NCI-H1417 (cell line): ENCODE data around the gene RAB11FIP4.
A peak's percentile ranks its signal among the peaks of the same experiment; 100 is the strongest.
"Not testable (repeated sequence)": the region's sequence is repeated elsewhere in the genome, so short reads cannot be mapped to it uniquely, and the experiment has no call there.

ENCODE experiments used
- DNase-seq, 3 experiments: peaks; one replicate each; lab custom pipeline; 2025; lab: John Stamatoyannopoulos, UW

Gene RAB11FIP4

DNA sequence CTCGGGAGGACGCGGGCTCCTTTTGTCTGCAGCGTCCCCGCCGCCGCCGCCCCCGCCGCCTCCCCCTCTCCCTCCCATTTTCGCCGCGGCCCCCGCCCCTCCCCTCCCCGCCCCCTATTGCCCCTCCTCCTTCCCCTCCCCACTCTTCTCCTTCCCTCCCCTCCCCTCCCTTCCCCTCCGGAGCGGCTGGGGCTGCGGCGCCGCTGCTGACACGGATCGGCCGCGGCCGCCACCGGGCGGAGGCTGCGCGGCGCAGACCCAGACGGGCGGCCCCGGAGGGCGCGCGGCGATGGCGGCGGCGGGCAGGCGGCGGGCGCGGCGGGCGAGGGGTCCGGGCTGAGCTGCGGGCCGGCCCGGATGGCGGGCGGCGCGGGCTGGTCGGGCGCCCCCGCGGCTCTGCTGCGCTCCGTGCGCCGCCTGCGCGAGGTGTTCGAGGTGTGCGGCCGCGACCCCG lies at the start of gene RAB11FIP4:
Gene RAB11FIP4 (plus strand): TSS at position 180 of the 454 bp plus-strand sequence. CDS start 178 bp downstream, at position 358.
- peak; percentile 12 to 63 (median 48) for DNase-seq

DNA sequence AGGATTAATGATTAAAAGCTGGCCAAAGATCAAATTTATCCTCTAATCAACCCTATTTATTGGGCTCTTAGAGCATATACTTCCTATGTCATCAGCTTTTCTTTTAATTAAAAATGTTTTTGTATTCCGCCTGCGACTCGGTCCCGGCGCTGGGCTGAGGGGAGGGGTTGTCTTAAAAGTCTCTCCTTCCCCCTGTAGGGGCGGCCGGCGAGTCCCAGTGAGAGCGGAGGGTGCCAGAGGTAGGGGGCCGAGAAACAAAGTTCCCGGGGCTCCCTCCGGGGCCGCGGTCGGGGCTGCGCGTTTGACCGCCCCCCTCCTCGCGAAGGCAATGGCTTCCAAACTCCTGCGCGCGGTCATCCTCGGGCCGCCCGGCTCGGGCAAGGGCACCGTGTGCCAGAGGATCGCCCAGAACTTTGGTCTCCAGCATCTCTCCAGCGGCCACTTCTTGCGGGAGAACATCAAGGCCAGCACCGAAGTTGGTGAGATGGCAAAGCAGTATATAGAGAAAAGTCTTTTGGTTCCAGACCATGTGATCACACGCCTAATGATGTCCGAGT lies 46.2 kb upstream of the RAB11FIP4 start:
- DNase-seq: not testable (repeated sequence)

DNA sequence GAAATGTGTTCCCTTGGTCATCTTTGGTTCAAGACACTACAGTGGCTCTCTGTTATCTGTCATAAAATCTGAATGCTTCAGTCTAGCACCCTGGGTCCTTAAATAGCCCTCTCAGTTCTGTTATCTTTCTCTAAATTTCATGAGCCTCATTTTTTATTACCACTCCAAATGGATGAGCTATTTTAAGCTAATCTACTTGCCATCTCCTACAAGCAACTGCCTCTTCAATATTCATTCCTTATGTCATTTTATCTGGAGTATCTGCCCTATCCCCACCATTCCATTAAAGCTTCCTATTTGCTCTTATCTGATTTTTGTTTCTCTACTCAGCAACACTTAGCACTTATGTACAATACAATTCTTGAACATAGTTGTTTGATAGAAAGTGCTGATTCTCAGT lies 42.0 kb upstream of the RAB11FIP4 start:
- DNase-seq: no peak

DNA sequence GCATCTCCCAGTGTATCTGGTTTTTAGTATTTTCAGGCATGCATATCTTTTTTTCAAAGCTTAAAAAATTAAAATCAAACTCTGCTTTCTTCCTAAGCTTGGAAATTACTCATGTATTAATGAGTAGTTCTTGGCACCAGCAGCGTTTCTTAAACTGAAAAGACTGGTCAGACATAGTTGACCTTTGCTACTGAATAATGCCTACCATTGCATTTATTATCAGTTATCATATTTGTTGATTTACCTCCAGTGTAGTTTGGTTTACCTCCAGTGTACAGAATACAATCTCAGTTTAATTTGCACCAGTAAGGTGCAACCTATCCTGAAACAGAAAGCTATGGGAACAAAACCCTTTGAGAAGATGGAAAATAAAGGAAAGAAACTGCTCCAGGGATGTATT lies 35.5 kb upstream of the RAB11FIP4 start:
- DNase-seq: no peak

DNA sequence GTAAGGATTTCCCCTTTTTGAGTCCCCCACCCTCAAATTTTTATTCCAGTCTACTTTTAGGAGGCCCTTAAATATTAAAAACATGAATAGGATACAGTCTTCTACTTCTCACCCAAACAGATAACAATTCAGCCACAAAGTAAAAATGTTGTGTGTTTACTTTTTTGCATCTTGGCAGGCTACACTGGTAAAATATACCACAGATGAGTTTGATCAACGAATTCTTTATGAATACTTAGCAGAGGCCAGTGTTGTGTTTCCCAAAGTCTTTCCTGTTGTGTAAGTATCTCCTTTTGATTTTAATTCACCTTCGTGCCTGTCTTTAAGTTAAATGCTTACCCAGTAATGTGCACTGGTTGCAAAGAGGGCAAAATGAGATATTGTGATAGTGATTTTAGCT lies 34.4 kb upstream of the RAB11FIP4 start:
- DNase-seq: no peak

DNA sequence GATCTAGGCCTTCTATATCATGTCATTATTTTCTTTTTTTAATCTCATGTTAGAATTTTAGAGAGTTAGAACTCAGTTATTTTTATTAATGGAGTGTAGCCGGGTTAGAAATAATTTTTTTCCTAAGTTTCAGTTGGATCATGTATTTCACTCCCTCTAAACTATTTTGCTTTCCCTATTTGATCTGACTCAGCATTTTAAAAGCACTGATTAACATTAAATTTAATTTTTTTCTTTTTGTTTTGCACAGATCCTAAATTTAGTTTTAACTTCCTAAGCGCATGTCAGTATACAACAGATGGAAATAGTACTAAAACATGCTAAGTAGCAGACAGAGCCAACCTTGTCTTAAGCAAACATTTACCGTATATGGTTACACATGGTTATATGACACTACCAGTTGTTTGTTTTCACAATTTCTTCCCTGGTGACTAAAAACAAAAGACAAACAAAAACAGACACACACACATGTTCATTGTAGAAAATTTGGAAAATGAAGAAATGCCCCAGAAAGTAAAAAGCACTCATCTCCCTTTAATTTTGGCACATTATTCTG lies 33.6 kb upstream of the RAB11FIP4 start:
- no peak for DNase-seq

DNA sequence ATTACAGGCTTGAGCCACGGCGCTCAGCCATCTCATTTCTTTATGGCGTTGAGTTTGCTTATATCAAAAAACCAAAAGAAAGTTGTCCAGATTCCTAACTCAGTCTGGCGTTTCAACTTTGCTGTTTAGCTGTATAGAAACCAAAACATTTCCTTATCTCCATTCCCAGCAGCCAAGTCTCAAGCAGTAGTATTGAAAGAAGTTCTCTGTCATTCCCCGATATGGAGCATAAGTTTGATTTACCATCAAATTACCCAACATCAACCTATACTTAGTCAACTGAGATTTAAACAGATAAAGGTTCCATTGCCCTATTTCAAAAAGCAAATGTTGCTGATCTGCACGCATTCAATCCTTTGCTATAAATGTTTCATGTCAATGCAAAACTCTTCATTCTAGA lies 27.5 kb upstream of the RAB11FIP4 start:
- DNase-seq: no peak

GRCh38 chr17:31366088-31366487 lies 25.4 kb upstream of the RAB11FIP4 start:
- DNase-seq: no peak

- DNase-seq: no peak
Measured at GRCh38 chr17:31369266-31369665, 22.2 kb upstream of the RAB11FIP4 start.

GRCh38 chr17:31371511-31372097 lies 19.9 kb upstream of the RAB11FIP4 start:
- peak in 1 of 3 experiments; percentile 19 for DNase-seq

DNA sequence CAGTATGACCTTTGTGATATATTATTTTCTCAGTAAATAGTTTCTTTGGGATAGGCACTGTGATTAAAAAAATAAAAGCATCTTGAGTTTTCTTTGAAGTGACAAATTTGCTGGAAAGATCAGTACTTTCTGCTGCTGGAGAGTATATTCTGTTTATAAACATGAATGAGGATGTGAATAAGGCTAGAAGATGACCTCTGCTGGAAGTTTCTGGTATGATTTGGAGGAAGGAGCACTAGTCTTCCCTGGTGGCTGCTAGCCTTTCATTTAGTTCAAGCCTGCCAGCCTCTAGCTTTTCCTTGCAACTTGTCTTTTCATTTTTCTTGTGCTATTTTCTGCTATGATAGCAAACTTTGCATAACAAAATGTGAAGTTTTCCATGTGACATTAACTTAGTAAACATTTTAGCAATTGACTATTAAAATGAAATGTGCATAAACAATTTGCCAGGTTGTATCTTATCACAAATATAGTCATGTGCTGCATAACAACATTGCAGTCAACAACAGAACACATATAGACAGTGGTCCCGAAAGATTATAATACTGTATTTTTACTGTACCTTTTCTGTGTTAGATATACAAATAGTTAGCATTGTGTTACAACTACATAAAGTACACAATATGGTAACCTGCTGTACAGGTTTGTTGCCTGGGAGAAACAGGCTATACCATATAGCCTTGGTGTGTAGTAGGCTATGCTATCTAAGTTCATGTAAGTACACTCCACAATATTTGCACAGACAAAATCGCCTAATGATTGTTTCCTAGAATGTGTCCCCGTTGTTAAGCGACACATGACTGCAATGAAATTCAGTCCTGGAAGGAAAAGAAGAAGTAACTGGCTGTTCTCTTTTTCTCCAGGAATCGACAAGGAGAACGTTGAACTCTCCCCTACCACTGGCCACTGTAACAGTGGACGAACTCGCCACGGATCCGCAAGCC lies 18.1 kb upstream of the RAB11FIP4 start:
- DNase-seq: peak in 1 of 3 experiments; percentile 60

GRCh38 chr17:31374094-31374447 lies 17.4 kb upstream of the RAB11FIP4 start:
- no peak for DNase-seq

- DNase-seq: no peak
Measured at GRCh38 chr17:31374503-31374902, 17.0 kb upstream of the RAB11FIP4 start.

DNA sequence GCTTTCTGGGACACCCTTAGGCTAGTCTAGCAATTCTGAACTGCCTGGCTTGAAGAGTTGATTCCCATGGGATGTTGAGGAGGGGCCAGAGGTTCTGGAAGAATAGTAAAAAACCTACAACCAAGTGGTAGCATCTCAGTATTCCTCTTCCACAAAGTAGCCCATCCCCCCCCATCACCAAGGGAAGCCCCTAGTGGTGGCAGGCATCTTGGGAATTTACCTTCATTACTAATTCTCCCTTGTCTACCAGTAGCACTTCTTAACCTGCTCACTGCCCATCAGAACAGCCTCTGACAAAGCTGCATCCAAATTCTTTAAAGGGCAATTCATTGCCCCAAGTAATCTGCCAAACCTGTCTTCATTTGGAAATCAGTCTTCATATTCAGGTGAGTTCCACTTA lies 12.8 kb upstream of the RAB11FIP4 start:
- DNase-seq: no peak

DNA sequence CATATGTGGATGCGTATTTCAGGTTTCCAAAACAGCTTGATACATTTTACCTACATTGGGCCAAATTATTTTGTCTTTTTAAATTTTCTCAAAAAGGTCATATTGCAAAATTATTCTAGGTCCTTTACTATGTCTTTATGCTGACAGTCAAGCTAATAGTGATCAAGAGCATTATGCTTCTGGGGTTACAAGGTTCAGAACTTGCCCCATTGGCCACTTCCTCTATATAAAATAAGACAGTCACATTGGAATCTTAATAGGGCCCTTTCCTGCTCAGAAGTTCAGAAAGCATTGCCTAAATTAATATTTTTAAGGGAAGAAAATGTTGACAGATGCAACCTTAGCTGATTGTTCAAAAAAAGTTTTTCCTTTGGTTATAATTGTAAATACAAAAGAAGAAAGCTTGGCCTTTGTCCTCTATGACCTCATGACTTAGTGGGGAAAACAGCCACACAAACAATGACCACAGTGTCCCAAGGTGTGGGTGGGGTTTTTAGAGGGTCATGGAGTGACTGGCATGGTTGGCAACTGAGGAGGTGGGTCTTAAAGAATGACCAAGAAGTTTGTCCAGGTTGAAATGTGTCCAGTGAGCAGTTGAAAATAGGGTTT lies 11.8 kb upstream of the RAB11FIP4 start:
- no peak for DNase-seq

- no peak for DNase-seq
Measured at GRCh38 chr17:31381165-31381668, 10.3 kb upstream of the RAB11FIP4 start.

GRCh38 chr17:31382668-31383275 lies 8.7 kb upstream of the RAB11FIP4 start:
- DNase-seq: not testable (repeated sequence)

DNA sequence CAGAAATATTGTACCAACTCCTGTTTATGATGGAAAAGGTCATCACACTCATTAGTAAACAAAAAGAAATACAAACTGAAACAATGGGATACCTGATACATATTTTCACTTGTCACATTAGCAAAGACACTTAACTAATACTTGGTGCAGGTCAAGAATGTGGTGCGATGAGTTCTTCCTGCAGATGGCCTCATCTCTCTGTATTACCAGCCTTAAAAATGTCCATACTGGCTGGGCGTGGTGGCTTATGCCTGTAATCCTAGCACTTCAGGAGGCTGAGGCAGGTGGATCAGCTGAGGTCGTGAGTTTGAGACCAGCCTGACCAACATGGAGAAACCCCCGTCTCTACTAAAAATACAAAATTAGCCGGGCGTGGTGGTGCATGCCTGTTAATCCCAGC lies 8.0 kb upstream of the RAB11FIP4 start:
- DNase-seq: peak in 1 of 3 experiments; percentile 18

GRCh38 chr17:31385428-31386285 lies 5.8 kb upstream of the RAB11FIP4 start:
- no peak for DNase-seq

- DNase-seq: no peak
Measured at GRCh38 chr17:31386542-31387075, 4.9 kb upstream of the RAB11FIP4 start.
